ENCODE measurements around the gene ELMO1. TPM values are rescaled to one million over a fixed set of nuclear protein-coding genes. Genes with fewer than 3 reads are reported as not detected.

Gene ELMO1
- total RNA-seq, 4 donors from 2014 or later: 11.5 to 19.9 (median 17.4) TPM

- H3K4me3 ChIP-seq (ENCODE audit: low read depth, poor library complexity, severe bottlenecking): no peak overlapping the region
- 92 to 94% methylated on average over 2 of the region's 2 CpGs for WGBS, 2 donors
- TF ChIP-seq POLR2A (IDR thresholded peaks at IDR 0.05) (no peak), CTCF (IDR thresholded peaks at IDR 0.05) (no peak)
- DNase-seq (ENCODE audit: low spot score in 2 of 2): no peak
- intact Hi-C loops (cut with DNase I; ENCODE audit: low total_unique reads): no loop called here
Measured at GRCh38 chr7:36961097-36961496, 487.6 kb downstream of the ELMO1 start.

- TF ChIP-seq POLR2A (IDR thresholded peaks at IDR 0.05) (no peak), CTCF (IDR thresholded peaks at IDR 0.05) (no peak)
- WGBS, 2 donors: 96 to 100% methylated on average over 1 of the region's 1 CpG
- DNase-seq (ENCODE audit: low spot score in 2 of 2): no peak
- no peak overlapping the region for H3K4me3 ChIP-seq (ENCODE audit: low read depth, poor library complexity, severe bottlenecking)
- intact Hi-C loops (cut with DNase I; ENCODE audit: low total_unique reads): no loop called here
Measured at GRCh38 chr7:36960105-36960504, 488.6 kb downstream of the ELMO1 start.

GRCh38 chr7:36958111-36958733 is 490.4 kb downstream of the ELMO1 start:
- intact Hi-C loops (cut with DNase I; ENCODE audit: low total_unique reads): no loop called here
- no peak for DNase-seq (ENCODE audit: low spot score in 2 of 2)
- 69 to 72% methylated on average over 4 of the region's 4 CpGs for WGBS, 2 donors
- no peak overlapping the region for H3K4me3 ChIP-seq (ENCODE audit: low read depth, poor library complexity, severe bottlenecking)
- TF ChIP-seq CTCF (IDR thresholded peaks at IDR 0.05) (no peak), POLR2A (IDR thresholded peaks at IDR 0.05) (no peak)

GRCh38 chr7:36957620-36958019 is 491.0 kb downstream of the ELMO1 start:
- DNase-seq (ENCODE audit: low spot score in 2 of 2): no peak
- TF ChIP-seq CTCF (IDR thresholded peaks at IDR 0.05) (no peak), POLR2A (IDR thresholded peaks at IDR 0.05) (no peak)
- intact Hi-C loops (cut with DNase I; ENCODE audit: low total_unique reads): no loop called here
- 91 to 96% methylated on average over 3 of the region's 3 CpGs for WGBS, 2 donors
- no peak overlapping the region for H3K4me3 ChIP-seq (ENCODE audit: low read depth, poor library complexity, severe bottlenecking)

- WGBS, 2 donors: 93 to 94% methylated on average over 6 of the region's 6 CpGs
- DNase-seq (ENCODE audit: low spot score in 2 of 2): no peak
- intact Hi-C loops (cut with DNase I; ENCODE audit: low total_unique reads): no loop called here
- no peak for TF ChIP-seq CTCF (IDR thresholded peaks at IDR 0.05)
- TF ChIP-seq POLR2A (IDR thresholded peaks at IDR 0.05): no peak
- H3K4me3 ChIP-seq (ENCODE audit: low read depth, poor library complexity, severe bottlenecking): no peak overlapping the region
Measured at GRCh38 chr7:36956814-36957213, 491.9 kb downstream of the ELMO1 start.

All from lower leg skin (tissue), 4 donors.